Vagina (tissue), 2 donors: ENCODE results near the gene MAML2.

Experiments
- CTCF ChIP-seq, 3 experiments: fragments of 450-650 bp in 2 of 3; fragments of 200-600 bp in 1 of 3; sonication (generic) in 1 of 3; IDR thresholded peaks; one replicate each; pipeline ENCODE4 v1.5.1; 2017 to 2019; ENCODE audit warnings: antibody characterized with exemption in 3 of 3, mild to moderate bottlenecking in 2 of 3, moderate library complexity in 2 of 3
- POLR2AphosphoS5 ChIP-seq, 2 donors: sonication (generic); formaldehyde crosslinking; IDR thresholded peaks; one replicate each; pipeline ENCODE4 v1.9.0; 2017; ENCODE audit warnings: antibody characterized with exemption in 2 of 2, mild to moderate bottlenecking in 2 of 2, low read depth in 1 of 2; ENCODE audit not compliant: insufficient read depth in 1 of 2

GRCh38 chr11:96329419-96329818 lies 13.6 kb downstream of the MAML2 start:
- no peak for TF ChIP-seq CTCF (IDR thresholded peaks at IDR 0.05)
- TF ChIP-seq POLR2AphosphoS5 (IDR thresholded peaks at IDR 0.05; ENCODE audit: insufficient read depth in 1 of 2, low read depth in 1 of 2) = no peak
